ENCODE results near the gene KCNE4. TPM values are rescaled to one million over a fixed set of nuclear protein-coding genes. Genes with fewer than 3 reads are reported as not detected.
A peak's percentile ranks its signal among the peaks of the same experiment; 100 is the strongest.

Gene KCNE4
- total RNA-seq, 1 donor from 2014 or later = not detected

- no peak for DNase-seq (ENCODE audit: low read depth in 2 of 2)
These were observed 11.5 kb upstream of the KCNE4 start for GRCh38 chr2:223040527-223040926.

GRCh38 chr2:223041527-223042109, 10.4 kb upstream of the KCNE4 start:
- peak in 1 of 2 donors; percentile 86 for DNase-seq (ENCODE audit: low read depth in 2 of 2)

- DNase-seq (ENCODE audit: low read depth in 2 of 2) = no peak
These were observed 9.7 kb upstream of the KCNE4 start for GRCh38 chr2:223042284-223042683.

GRCh38 chr2:223042704-223043118, 9.3 kb upstream of the KCNE4 start:
- no peak for DNase-seq (ENCODE audit: low read depth in 2 of 2)

GRCh38 chr2:223043164-223043941, 8.6 kb upstream of the KCNE4 start:
- DNase-seq (ENCODE audit: low read depth in 2 of 2) = no peak

- peak in 1 of 2 donors; percentile 46 for DNase-seq (ENCODE audit: low read depth in 2 of 2)
These were observed 7.7 kb upstream of the KCNE4 start for GRCh38 chr2:223044092-223044836.

- DNase-seq (ENCODE audit: low read depth in 2 of 2) = no peak
These were observed 6.9 kb upstream of the KCNE4 start for GRCh38 chr2:223044916-223045700.

GRCh38 chr2:223046470-223047040, 5.4 kb upstream of the KCNE4 start:
- no peak for DNase-seq (ENCODE audit: low read depth in 2 of 2)

- no peak for DNase-seq (ENCODE audit: low read depth in 2 of 2)
These were observed 4.7 kb upstream of the KCNE4 start for GRCh38 chr2:223047260-223047761.

- no peak for DNase-seq (ENCODE audit: low read depth in 2 of 2)
These were observed 3.5 kb upstream of the KCNE4 start for GRCh38 chr2:223048519-223048918.

GRCh38 chr2:223049356-223049755, 2.6 kb upstream of the KCNE4 start:
- no peak for DNase-seq (ENCODE audit: low read depth in 2 of 2)

- no peak for DNase-seq (ENCODE audit: low read depth in 2 of 2)
These were observed 1.8 kb upstream of the KCNE4 start for GRCh38 chr2:223050188-223050587.

GRCh38 chr2:223050900-223051504, 988 bp upstream of the KCNE4 start:
- DNase-seq (ENCODE audit: low read depth in 2 of 2) = no peak

- no peak for DNase-seq (ENCODE audit: low read depth in 2 of 2)
These were observed 826 bp downstream of the KCNE4 start for GRCh38 chr2:223052548-223053483.

GRCh38 chr2:223053484-223054192, 1.6 kb downstream of the KCNE4 start:
- no peak for DNase-seq (ENCODE audit: low read depth in 2 of 2)

- DNase-seq (ENCODE audit: low read depth in 2 of 2) = no peak
These were observed 2.3 kb downstream of the KCNE4 start for GRCh38 chr2:223054193-223054781.

GRCh38 chr2:223055140-223055539, 3.1 kb downstream of the KCNE4 start:
- DNase-seq (ENCODE audit: low read depth in 2 of 2) = peak; percentile 45 to 80

- DNase-seq (ENCODE audit: low read depth in 2 of 2) = no peak
These were observed 3.8 kb downstream of the KCNE4 start for GRCh38 chr2:223055836-223056235.
